Mesenchymal stem cell (in vitro differentiated cells and primary cell): Measurements from ENCODE around the gene CELF2.

Source experiments
- DNase-seq: peaks from one replicate; pipeline ENCODE4 v3.0.0-alpha.2; 2013
- H2AFZ ChIP-seq: one replicate; pipeline ENCODE4 v1.6.1; 2013; ENCODE audit warnings: low read depth, mild to moderate bottlenecking, control low read depth, inconsistent platforms, low read length, moderate library complexity
- H2AK5ac ChIP-seq: 2 replicates; pipeline ENCODE4 v1.6.1; 2013; ENCODE audit warnings: low read length, moderate library complexity, mild to moderate bottlenecking, inconsistent platforms; ENCODE audit not compliant: severe bottlenecking
- H2BK120ac ChIP-seq: one replicate; pipeline ENCODE4 v1.6.1; 2013; ENCODE audit warnings: low read depth, mild to moderate bottlenecking, inconsistent platforms, low read length, moderate library complexity
- H2BK12ac ChIP-seq, 2 experiments: one replicate each; pipeline ENCODE4 v1.6.1; 2013; ENCODE audit warnings: inconsistent platforms in 2 of 2, low read length in 2 of 2, mild to moderate bottlenecking in 2 of 2, moderate library complexity in 2 of 2, control low read depth in 1 of 2
- H2BK15ac ChIP-seq: one replicate; pipeline ENCODE4 v1.6.1; 2013; ENCODE audit warnings: mild to moderate bottlenecking, low read depth, inconsistent platforms; ENCODE audit not compliant: poor library complexity, severe bottlenecking
- H2BK5ac ChIP-seq: 2 replicates; pipeline ENCODE4 v1.6.1; 2013; ENCODE audit warnings: low read depth, mild to moderate bottlenecking, low read length, control low read depth, inconsistent platforms; ENCODE audit not compliant: poor library complexity, severe bottlenecking
- H3K14ac ChIP-seq, 2 experiments: one replicate each; pipeline ENCODE4 v1.6.1; 2013; ENCODE audit warnings: inconsistent platforms in 2 of 2, low read length in 2 of 2, control low read depth in 1 of 2, mild to moderate bottlenecking in 1 of 2, moderate library complexity in 1 of 2
- H3K18ac ChIP-seq, 2 experiments: one replicate each; pipeline ENCODE4 v1.6.1; 2013; ENCODE audit warnings: inconsistent platforms in 2 of 2, low read length in 2 of 2, control low read depth in 1 of 2, low read depth in 1 of 2, mild to moderate bottlenecking in 1 of 2
- H3K23ac ChIP-seq, 2 experiments: one replicate each; pipeline ENCODE4 v1.6.1; 2013; ENCODE audit warnings: inconsistent platforms in 2 of 2, low read length in 2 of 2, mild to moderate bottlenecking in 2 of 2, moderate library complexity in 2 of 2, control low read depth in 1 of 2
- H3K27ac ChIP-seq: 2 replicates; pipeline ENCODE4 v1.5.1; 2013; ENCODE audit warnings: mild to moderate bottlenecking, moderate library complexity, low read length, control low read depth, inconsistent platforms; ENCODE audit not compliant: poor library complexity, severe bottlenecking
- H3K27me3 ChIP-seq, 2 experiments: 2 replicates each; pipeline versions ENCODE4 v1.6.1 to v1.7.0; 2013; ENCODE audit warnings: low read length in 2 of 2, mild to moderate bottlenecking in 2 of 2, moderate library complexity in 2 of 2, control low read depth in 1 of 2, inconsistent platforms in 1 of 2; ENCODE audit not compliant: control insufficient read depth in 1 of 2, insufficient read depth in 1 of 2
- H3K36me3 ChIP-seq, 2 experiments: 2 replicates each; pipeline versions ENCODE4 v1.6.1 to v1.7.0; 2013; ENCODE audit warnings: low read length in 2 of 2, control low read depth in 1 of 2, inconsistent platforms in 1 of 2, low read depth in 1 of 2, mild to moderate bottlenecking in 1 of 2; ENCODE audit not compliant: insufficient read depth in 2 of 2, control insufficient read depth in 1 of 2
- H3K4ac ChIP-seq, 2 experiments: one replicate each; pipeline ENCODE4 v1.6.1; 2013; ENCODE audit warnings: inconsistent platforms in 2 of 2, low read length in 2 of 2, mild to moderate bottlenecking in 2 of 2, moderate library complexity in 2 of 2, control low read depth in 1 of 2, low read depth in 1 of 2
- H3K4me1 ChIP-seq: 2 replicates; pipeline ENCODE4 v1.6.1; 2013; ENCODE audit warnings: low read depth, low read length, control low read depth; ENCODE audit not compliant: control insufficient read depth, insufficient read depth
- H3K4me2 ChIP-seq: 2 replicates; pipeline ENCODE4 v1.6.1; 2013; ENCODE audit warnings: low read length, mild to moderate bottlenecking, inconsistent platforms; ENCODE audit not compliant: poor library complexity, severe bottlenecking
- H3K4me3 ChIP-seq, 2 experiments: 2 replicates each; pipeline versions ENCODE4 v1.5.1 to v1.7.0; 2013; ENCODE audit warnings: low read length in 2 of 2, mild to moderate bottlenecking in 2 of 2, control low read depth in 1 of 2, low read depth in 1 of 2; ENCODE audit not compliant: insufficient read depth in 1 of 2
- H3K79me1 ChIP-seq: replicated peaks from 2 replicates; pipeline ENCODE4 v1.6.1; 2013; ENCODE audit warnings: mild to moderate bottlenecking, control low read depth, low read length, inconsistent platforms; ENCODE audit not compliant: poor library complexity, severe bottlenecking
- H3K9ac ChIP-seq: 2 replicates; pipeline ENCODE4 v1.7.0; 2013; ENCODE audit warnings: mild to moderate bottlenecking, low read length, moderate library complexity
- H3K9me3 ChIP-seq: 2 replicates; pipeline ENCODE4 v1.7.0; 2013; ENCODE audit warnings: mild to moderate bottlenecking, low read length; ENCODE audit not compliant: control insufficient read depth
- H4K8ac ChIP-seq: one replicate; pipeline ENCODE4 v1.6.1; 2013; ENCODE audit warnings: inconsistent platforms, mild to moderate bottlenecking, low read length, moderate library complexity
- H4K91ac ChIP-seq: one replicate; pipeline ENCODE4 v1.6.1; 2013; ENCODE audit warnings: mild to moderate bottlenecking, low read length, inconsistent platforms
- WGBS: methylation state at CpG from one replicate; pipeline ENCODE4 v1.1.7; 2013; ENCODE audit warnings: mixed read lengths; 5-methylcytosine and 5-hydroxymethylcytosine counted together

CELF2 gene

GRCh38 chr10:11108356-11108755, 90.7 kb downstream of the CELF2 start:
- Histone ChIP-seq H2AFZ (no peak overlapping the region), H3K4me2 (no peak overlapping the region), H3K9ac (no peak overlapping the region), H3K4me3 (no peak overlapping the region), H2BK12ac (no peak overlapping the region), H3K23ac (no peak overlapping the region), H2AK5ac (no peak overlapping the region), H2BK120ac (no peak overlapping the region), H3K27ac (no peak overlapping the region), H3K36me3 (no peaks in the 10 kb centered on the region), H3K4ac (no peak overlapping the region), H3K14ac (no peak overlapping the region), H3K4me1 (peaks cover 3% of the 10 kb centered on the region), H3K79me1 (peaks cover 38% of the 10 kb centered on the region), H3K18ac (no peak overlapping the region), H3K9me3 (peaks cover 7% of the 10 kb centered on the region), H4K8ac (no peak overlapping the region), H4K91ac (no peak overlapping the region), H3K27me3 (no peaks in the 10 kb centered on the region), H2BK15ac (no peak overlapping the region), H2BK5ac (no peak overlapping the region)
- DNase-seq = no peak
- WGBS = 76% methylated on average over 5 of the region's 5 CpGs

GRCh38 chr10:11109590-11109989, 91.9 kb downstream of the CELF2 start:
- H3K23ac ChIP-seq = no peak overlapping the region
- no peak overlapping the region for H2AFZ ChIP-seq
- no peak overlapping the region for H3K18ac ChIP-seq
- no peak overlapping the region for H3K9ac ChIP-seq
- H2BK5ac ChIP-seq = no peak overlapping the region
- peaks cover 3% of the 10 kb centered on the region for H3K4me1 ChIP-seq
- H4K91ac ChIP-seq = no peak overlapping the region
- H2AK5ac ChIP-seq = no peak overlapping the region
- H3K79me1 ChIP-seq = peaks cover 38% of the 10 kb centered on the region
- peaks cover 7% of the 10 kb centered on the region for H3K9me3 ChIP-seq
- H3K27me3 ChIP-seq = no peaks in the 10 kb centered on the region
- no peak for DNase-seq
- H4K8ac ChIP-seq = no peak overlapping the region
- no peak overlapping the region for H3K14ac ChIP-seq
- no peak overlapping the region for H2BK12ac ChIP-seq
- no peak overlapping the region for H2BK15ac ChIP-seq
- H3K4me3 ChIP-seq = no peak overlapping the region
- no peak overlapping the region for H3K27ac ChIP-seq
- no peak overlapping the region for H3K4ac ChIP-seq
- no peak overlapping the region for H3K4me2 ChIP-seq
- no peak overlapping the region for H2BK120ac ChIP-seq
- WGBS = 86% methylated on average over 6 of the region's 6 CpGs
- H3K36me3 ChIP-seq = no peaks in the 10 kb centered on the region

- Histone ChIP-seq H2BK15ac (no peak overlapping the region), H3K4me3 (no peak overlapping the region), H3K9ac (no peak overlapping the region), H3K4me1 (peaks cover 3% of the 10 kb centered on the region), H2BK120ac (no peak overlapping the region), H3K9me3 (peaks cover 7% of the 10 kb centered on the region), H3K4me2 (no peak overlapping the region), H2AK5ac (no peak overlapping the region), H2BK12ac (no peak overlapping the region), H2AFZ (no peak overlapping the region), H2BK5ac (no peak overlapping the region), H3K27me3 (no peaks in the 10 kb centered on the region), H3K4ac (no peak overlapping the region), H3K79me1 (peaks cover 34% of the 10 kb centered on the region), H3K14ac (no peak overlapping the region), H3K27ac (no peak overlapping the region), H3K18ac (no peak overlapping the region), H4K8ac (peak overlapping the region; percentile 24), H3K36me3 (no peaks in the 10 kb centered on the region), H4K91ac (no peak overlapping the region), H3K23ac (no peak overlapping the region)
- DNase-seq = no peak
- WGBS = 69% methylated on average over 6 of the region's 6 CpGs
Observed at GRCh38 chr10:11110539-11110938, 92.9 kb downstream of the CELF2 start.

- WGBS = 93% methylated on average over 3 of the region's 8 CpGs
- Histone ChIP-seq H3K4ac (no peak overlapping the region), H3K4me3 (no peak overlapping the region), H3K36me3 (no peaks in the 10 kb centered on the region), H2AFZ (peak overlapping the region; percentile 5), H3K4me1 (peaks cover 3% of the 10 kb centered on the region), H3K9ac (no peak overlapping the region), H2AK5ac (no peak overlapping the region), H3K4me2 (no peak overlapping the region), H2BK15ac (no peak overlapping the region), H3K27me3 (no peaks in the 10 kb centered on the region), H4K8ac (no peak overlapping the region), H2BK5ac (no peak overlapping the region), H3K14ac (no peak overlapping the region), H3K23ac (no peak overlapping the region), H3K9me3 (peaks cover 7% of the 10 kb centered on the region), H4K91ac (no peak overlapping the region), H2BK12ac (no peak overlapping the region), H2BK120ac (no peak overlapping the region), H3K79me1 (peaks cover 34% of the 10 kb centered on the region), H3K18ac (no peak overlapping the region), H3K27ac (no peak overlapping the region)
- DNase-seq = no peak
Observed at GRCh38 chr10:11111490-11111889, 93.8 kb downstream of the CELF2 start.
